DMS79 treated with DMSO at 0.1 percent for 48 hours (cell line): ENCODE results near the gene RNF128.
"Not testable (repeated sequence)": the region's sequence is repeated elsewhere in the genome, so short reads cannot be mapped to it uniquely, and the experiment has no call there.

ENCODE experiments used
- DNase-seq: peaks from one replicate; lab custom pipeline; 2025; lab: John Stamatoyannopoulos, UW

RNF128 gene

DNA sequence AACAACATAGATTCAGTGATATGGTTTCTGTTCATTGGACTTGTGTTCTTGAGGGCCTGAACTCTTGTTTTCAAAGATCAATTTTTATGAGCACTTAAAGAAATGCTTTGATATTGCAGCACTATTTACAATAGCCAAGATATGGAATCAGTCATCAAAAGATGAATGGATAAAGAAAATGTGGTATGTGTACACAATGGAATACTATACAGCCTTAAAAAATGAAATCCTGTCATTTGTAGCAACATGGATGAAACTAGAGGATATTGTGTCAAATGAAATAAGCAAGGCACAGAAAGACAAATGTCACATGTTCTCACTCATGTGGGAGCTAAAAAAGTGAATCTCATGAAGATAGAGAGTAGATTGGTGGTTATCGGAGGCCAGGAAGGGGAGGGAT is 21.9 kb downstream of the RNF128 start:
- no peak for DNase-seq

DNA sequence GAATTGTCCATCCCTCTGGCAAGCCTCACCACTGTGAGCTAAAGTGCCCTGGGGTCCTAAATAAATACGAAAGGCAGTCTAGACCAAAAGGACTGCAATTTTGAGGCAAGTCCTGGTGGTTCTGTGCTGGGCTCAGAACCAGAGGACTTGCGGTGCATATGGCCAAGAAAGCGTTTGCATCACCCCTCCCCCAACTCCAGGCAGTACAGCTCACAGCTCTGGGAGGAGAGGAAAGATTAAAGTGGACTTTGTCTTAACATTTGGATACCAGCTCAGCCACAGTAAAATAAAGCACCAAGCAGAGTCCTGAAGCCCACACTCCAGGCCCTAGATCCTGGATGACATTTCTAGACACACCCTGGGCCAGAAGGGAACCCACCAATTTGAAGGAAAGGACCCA is 24.9 kb downstream of the RNF128 start:
- DNase-seq: no peak

DNA sequence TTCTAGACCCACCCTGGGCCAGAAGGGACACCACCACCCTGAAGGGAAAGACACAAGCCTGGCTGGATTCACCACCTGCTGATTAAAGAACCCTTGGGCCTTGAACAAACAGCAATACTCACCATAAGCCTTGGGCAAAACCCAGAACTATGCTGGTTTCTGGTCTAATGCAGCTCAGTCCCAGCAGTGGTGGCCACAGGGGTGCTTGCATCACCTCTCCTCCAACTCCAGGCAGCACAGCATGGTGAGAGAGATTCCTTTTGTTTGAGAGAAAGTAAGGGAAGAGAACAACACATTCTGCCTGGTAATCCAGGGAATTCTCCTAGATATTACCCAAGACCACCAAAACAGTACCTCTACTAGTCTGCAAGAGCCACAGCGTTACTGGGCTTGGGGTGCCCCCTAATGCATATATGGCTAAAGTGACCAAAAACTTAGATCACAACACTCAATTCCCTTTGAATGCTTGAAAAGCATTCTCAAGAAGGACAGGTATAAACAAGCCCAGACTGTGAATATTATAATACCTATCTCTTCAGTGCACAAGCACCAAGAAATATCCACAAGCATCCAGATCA is 25.7 kb downstream of the RNF128 start:
- no peak for DNase-seq

DNA sequence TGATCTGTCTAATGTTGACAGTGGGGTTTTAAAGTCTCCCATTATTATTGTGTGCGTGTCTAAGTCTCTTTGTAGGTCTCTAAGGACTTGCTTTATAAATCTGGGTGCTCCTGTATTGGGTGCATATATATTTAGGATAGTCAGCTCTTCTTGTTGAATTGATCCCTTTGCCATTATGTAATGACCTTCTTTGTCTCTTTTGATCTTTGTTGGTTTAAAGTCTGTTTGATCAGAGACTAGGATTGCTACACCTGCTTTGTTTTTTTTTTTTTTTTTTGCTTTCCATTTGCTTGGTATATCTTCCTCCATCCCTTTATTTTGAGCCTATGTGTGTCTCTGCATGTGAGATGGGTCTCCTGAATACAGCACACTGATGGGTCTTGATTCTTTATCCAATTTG is 42.8 kb downstream of the RNF128 start:
- DNase-seq: not testable (repeated sequence)

DNA sequence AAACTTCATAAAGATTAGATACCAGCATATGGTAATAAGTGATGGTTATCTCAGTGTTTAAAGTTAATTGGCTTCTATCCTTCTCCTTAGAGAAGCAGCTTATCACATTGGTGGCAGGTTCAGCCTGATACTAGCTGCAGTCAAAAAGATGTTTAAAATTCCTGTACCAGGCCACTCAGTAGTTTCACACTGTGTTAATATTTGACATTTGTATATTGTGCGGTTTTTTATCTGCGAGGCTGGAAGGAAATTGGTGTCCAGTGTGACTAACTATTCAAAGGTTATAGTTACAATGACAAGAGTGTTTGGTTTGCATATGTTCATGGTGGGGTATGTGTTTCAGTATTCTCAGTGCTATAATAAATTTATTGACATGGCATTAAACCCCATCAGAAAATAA is 48.5 kb downstream of the RNF128 start:
- no peak for DNase-seq

DNA sequence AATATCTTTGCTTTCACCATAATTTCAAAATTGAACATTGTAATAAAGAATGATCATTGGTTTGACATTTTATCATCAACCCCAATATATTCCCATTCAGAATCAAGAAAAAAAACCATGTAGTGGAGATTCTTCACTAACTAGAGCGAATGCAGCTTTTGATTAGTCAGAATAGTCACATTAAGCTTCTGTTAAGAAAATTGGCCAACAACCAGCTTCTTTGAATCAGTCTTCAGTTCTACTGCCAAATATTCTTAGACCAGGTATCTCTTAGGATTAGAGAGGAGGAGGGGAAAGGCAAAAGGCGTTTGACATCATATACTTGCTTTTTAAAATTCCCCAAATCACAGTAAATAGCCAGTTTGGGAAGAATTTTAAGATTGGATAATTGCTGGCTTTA is 53.8 kb downstream of the RNF128 start:
- DNase-seq: no peak

DNA sequence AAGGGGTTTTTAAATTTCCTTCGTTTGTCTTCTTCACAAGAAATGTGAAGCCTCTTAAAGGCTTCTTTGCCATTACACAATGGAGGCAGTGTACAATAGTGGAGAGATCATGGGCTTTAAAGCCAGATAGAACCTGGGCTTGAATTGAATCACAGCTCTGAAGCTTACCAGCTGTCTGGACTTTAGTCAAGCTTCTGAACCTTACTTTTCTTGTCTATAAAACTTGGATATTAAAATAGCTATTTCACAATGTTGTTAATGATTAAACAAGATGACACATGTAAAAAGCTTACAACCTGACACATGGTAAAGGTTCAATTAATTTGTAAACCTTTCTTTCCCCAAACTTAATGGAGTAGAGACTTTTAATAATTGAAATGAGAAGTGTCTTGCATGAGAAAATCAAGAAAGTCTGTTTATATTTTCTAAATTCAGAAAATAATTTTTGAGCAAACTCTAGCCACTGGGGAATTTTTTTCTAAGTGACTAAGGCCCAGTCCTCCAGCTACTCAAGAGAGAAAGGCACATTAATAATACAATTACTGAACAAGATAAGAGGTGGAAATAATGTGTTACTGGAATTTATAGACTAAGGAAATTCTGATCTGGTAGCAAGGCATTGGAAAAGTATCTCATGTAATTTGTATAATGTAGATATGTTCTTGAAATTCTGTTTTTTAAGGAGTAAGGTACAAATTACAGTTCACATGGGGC is 54.3 kb downstream of the RNF128 start:
- DNase-seq: no peak

DNA sequence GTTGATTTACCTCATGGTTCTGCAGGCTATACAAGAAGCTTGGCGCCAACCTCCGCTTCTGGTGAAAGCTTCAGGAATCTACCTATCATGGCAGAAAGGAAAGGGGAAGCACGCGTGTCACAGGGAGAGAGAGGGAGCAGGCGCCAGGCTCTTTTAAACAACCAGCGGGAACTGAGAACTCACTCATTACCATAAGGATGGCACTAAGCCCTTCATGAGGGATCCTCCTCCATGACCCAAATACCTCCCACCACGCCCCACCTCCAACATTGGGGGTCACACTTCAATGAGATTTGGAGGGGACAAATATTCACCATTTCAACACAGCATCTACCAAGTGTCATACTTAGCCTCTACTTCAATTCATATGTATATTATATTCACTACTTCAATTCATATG is 57.2 kb downstream of the RNF128 start:
- DNase-seq: no peak

DNA sequence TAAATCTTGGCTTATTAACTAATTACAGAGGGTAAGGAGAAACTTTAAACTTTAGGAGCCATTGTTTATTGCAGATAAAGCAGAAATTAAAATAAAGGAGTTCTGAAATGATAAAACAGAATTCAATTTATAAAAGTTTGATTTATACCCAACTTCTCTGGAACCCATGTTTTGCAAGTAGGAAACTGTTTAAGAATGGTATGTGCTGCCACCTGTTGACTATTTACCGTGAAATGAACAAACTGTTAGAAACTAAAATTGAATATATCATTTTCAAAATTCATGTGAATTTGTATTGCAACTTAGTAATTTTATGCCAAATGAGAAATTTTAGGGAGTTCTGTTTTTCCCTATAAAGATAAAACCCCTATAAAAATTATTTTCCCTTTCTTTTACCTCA is 65.0 kb downstream of the RNF128 start:
- DNase-seq: no peak

DNA sequence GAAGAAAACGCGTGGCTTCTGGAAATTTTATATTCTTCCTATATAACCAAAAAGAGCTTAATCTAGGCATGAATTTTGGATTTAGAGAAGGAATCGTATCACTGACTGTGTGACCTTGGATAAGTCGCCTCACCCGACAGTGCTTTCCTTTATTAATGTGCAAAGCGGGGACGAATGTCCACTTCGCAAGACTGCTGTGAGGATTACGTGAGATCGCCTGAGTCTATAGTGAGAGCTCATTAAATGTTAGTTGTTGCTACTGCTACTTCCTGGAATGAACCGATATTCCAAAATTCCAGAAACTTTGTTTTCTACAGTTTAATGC is 75.5 kb downstream of the RNF128 start:
- DNase-seq: no peak

DNA sequence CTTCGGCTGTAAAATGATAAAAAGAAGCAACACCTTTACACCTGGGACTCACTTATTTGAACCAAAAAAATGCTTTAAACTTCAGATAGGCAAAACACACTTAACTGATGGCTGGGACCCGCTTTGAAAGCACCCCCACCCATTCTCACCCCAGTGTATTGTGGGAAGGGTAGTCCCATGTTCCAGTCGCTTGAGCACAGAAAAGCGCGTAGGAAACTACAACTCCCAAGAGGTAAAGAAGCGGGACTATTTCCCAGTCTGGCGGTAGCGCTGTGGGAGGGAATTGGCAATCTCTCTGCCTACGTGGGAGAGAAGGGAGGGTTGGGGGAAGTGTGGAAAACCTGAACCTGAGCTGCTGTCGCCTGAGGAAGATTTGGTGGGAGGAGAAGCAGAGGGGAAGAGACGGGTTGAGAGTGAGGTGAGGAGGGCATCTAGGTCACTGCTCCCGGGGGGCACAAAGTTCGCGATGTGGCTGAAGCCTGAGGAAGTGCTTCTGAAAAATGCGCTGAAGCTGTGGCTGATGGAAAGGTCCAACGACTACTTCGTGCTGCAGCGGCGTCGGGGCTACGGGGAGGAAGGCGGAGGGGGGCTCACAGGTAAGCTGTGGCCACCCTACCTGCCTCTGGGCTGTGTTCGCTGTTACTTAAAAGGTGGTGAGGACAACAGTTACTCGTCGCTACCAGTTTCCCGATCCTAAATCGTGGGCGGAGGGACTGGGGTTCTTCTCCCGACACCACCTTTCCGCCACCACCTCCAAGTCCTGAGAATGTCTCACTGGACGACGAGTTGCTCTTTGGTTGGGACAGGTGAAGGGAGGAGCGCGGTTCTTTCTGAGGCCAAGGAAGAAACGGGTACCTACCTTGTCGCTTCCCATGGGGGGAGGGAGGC is 76.1 kb downstream of the RNF128 start, which contains the start of gene TBC1D8B:
Gene TBC1D8B (plus strand): TSS at position 286 of the 888 bp plus-strand sequence. CDS start 181 bp downstream, at position 467.
- DNase-seq: peak; percentile 75

DNA sequence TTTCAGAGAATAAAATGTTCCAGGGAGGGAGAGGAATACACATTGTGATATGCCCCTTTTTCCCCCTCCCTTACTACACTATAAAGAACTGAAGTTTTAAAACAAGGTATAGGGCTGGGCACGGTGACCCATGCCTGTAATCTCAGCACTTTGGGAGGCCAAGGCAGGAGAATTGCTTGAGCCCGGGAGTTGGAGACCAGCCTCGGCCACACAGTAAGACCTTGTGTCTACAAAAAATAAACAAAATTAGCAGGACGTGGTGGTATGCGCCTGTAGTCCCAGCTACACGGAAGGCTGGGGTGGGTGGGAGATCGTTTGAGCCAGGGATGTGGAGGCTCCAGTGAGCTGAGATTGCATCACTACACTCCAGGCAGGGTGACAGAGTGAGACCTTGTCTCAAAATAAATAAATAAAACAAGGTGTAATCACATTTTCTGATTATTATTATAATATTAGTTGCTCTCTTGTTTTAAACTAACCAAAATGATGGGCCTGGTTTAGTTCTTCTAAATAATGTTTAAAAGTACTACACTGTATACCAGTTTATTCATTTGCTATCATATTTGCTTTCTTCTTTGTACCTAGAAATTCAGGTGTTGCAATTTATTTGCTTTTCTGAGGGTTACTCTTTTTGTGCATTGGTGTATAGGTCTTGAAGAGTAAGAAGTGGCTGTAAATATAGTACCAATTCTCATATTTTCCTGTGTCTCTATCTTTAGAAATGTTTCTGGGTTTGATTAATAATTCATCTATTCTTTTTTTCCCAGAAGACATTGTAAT is 84.8 kb downstream of the RNF128 start:
- DNase-seq: no peak

DNA sequence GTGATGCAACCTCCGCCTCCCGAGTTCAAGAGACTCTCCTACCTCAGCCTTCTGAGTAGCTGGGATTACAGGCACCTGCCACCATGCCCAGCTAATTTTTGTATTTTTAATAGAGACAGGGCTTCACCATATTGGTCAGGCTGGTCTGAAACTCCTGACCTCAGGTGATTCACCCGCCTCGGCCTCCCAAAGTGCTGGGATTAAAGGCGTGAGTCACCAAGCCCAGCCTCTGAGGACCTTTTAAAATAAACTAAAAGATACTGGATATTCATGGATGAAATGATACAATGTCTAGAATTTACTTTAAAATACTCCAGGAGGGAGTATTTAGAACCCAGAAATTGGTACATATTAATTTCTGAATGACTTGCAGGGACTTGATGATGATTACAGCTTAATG is 86.4 kb downstream of the RNF128 start:
- not testable (repeated sequence) for DNase-seq

DNA sequence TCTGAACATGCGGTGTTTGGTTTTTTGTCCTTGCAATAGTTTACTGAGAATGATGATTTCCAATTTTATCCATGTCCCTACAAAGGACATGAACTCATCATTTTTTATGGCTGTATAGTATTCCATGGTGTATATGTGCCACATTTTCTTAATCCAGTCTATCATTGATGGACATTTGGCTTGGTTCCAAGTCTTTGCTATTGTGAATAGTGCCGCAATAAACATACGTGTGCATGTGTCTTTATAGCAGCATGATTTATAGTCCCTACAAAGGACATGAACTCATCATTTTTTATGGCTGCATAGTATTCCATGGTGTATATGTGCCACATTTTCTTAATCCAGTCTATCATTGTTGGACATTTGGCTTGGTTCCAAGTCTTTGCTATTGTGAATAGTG is 87.6 kb downstream of the RNF128 start:
- DNase-seq: not testable (repeated sequence)
